SK-N-SH (cell line): ENCODE data around the gene TNK2. TPM values are rescaled to one million over a fixed set of nuclear protein-coding genes. Genes with fewer than 3 reads are reported as not detected.

Source experiments
- CTCF ChIA-PET: fragments of 300-600, 350-600 bp; formaldehyde crosslinking; extraction: SDS; loops from one replicate; lab custom pipeline; 2021; lab: Yijun Ruan, JAX
- POLR2A ChIA-PET: fragments of 350-600 bp; sonication (Branson Sonifier 250); formaldehyde crosslinking; extraction: SDS; loops from one replicate; lab custom pipeline; 2020; ENCODE audit warnings: antibody characterized with exemption, inconsistent platforms; lab: Yijun Ruan, JAX
- DNase-seq: peaks from one replicate; pipeline ENCODE4 v3.0.0; 2012
- H2AFZ ChIP-seq: fragments of 200-600 bp; sonication (generic); 2 replicates; pipeline ENCODE4 v1.8.1; 2016; ENCODE audit warnings: antibody characterized with exemption, mild to moderate bottlenecking, low read depth
- H3F3A ChIP-seq: fragments of 200-600 bp; sonication (generic); replicated peaks from 2 replicates; pipeline ENCODE3; 2016; ENCODE audit warnings: antibody characterized with exemption, mild to moderate bottlenecking; ENCODE audit not compliant: insufficient read depth
- H3K27ac ChIP-seq, 2 experiments: fragments of 200-500 bp in 1 of 2; fragments of 200-600 bp in 1 of 2; sonication (Bioruptor generic) in 1 of 2; sonication (generic), shearing (Covaris generic) in 1 of 2; 2 replicates each; pipeline versions ENCODE4 v1.5.1 to v1.6.1; 2014 to 2016; ENCODE audit warnings: low read depth in 2 of 2, inconsistent platforms in 1 of 2, low read length in 1 of 2, mild to moderate bottlenecking in 1 of 2, mixed read lengths in 1 of 2
- H3K27me3 ChIP-seq: fragments of 200-600 bp; sonication (generic), shearing (Covaris generic); 2 replicates; pipeline ENCODE4 v1.6.1; 2016; ENCODE audit warnings: mixed run types; ENCODE audit not compliant: insufficient read depth
- H3K36me3 ChIP-seq, 2 experiments: fragments of 200-500 bp in 1 of 2; fragments of 200-600 bp in 1 of 2; sonication (Bioruptor generic) in 1 of 2; sonication (generic) in 1 of 2; replicated peaks in 1 of 2; 2 replicates each; pipeline versions ENCODE3 to v1.5.1; 2014 to 2016; ENCODE audit warnings: low read length in 1 of 2, mild to moderate bottlenecking in 1 of 2; ENCODE audit not compliant: insufficient read depth in 2 of 2, control insufficient read depth in 1 of 2
- H3K4me1 ChIP-seq, 2 experiments: fragments of 200-500 bp in 1 of 2; fragments of 200-600 bp in 1 of 2; sonication (Bioruptor generic) in 1 of 2; sonication (generic), shearing (Covaris generic) in 1 of 2; 2 replicates each; pipeline versions ENCODE4 v1.5.1 to v1.6.1; 2014 to 2016; ENCODE audit warnings: low read depth in 1 of 2, low read length in 1 of 2, mixed run types in 1 of 2; ENCODE audit not compliant: insufficient read depth in 2 of 2, control insufficient read depth in 1 of 2
- H3K4me2 ChIP-seq: fragments of 200-600 bp; sonication (generic), shearing (Covaris generic); 2 replicates; pipeline ENCODE4 v1.6.1; 2017; ENCODE audit warnings: mixed run types
- H3K4me3 ChIP-seq, 2 experiments: fragments of 200-500 bp in 1 of 2; fragments of 200-600 bp in 1 of 2; sonication (Bioruptor generic) in 1 of 2; sonication (generic), shearing (Covaris generic) in 1 of 2; 2 replicates each; pipeline versions ENCODE4 v1.5.1 to v1.8.1; 2014 to 2016; ENCODE audit warnings: low read depth in 2 of 2, inconsistent platforms in 1 of 2, low read length in 1 of 2, mild to moderate bottlenecking in 1 of 2, mixed read lengths in 1 of 2, moderate library complexity in 1 of 2
- H3K79me2 ChIP-seq: fragments of 200-600 bp; sonication (generic); 2 replicates; pipeline ENCODE4 v1.8.1; 2017; ENCODE audit warnings: mild to moderate bottlenecking; ENCODE audit not compliant: insufficient read depth
- H3K9ac ChIP-seq: fragments of 200-600 bp; sonication (generic); 2 replicates; pipeline ENCODE4 v1.6.1; 2017; ENCODE audit warnings: mixed run types
- H3K9me2 ChIP-seq: fragments of 200-600 bp; sonication (generic); 2 replicates; pipeline ENCODE4 v1.6.1; 2017; ENCODE audit warnings: mixed run types
- H3K9me3 ChIP-seq: fragments of 200-600 bp; sonication (generic); 2 replicates; pipeline ENCODE4 v1.6.1; 2017; ENCODE audit warnings: mixed run types, mild to moderate bottlenecking, moderate library complexity
- H4K20me1 ChIP-seq: fragments of 200-600 bp; sonication (generic); 2 replicates; pipeline ENCODE4 v1.6.1; 2017; ENCODE audit warnings: mild to moderate bottlenecking, mixed run types; ENCODE audit not compliant: insufficient read depth
- CHD2 ChIP-seq: fragments of 150-350 bp; IDR thresholded peaks from 2 replicates; pipeline ENCODE4 v1.6.1; 2018; ENCODE audit warnings: low read length; ENCODE audit not compliant: partially characterized antibody
- EP300 ChIP-seq, 2 experiments: IDR thresholded peaks; 2 replicates each; pipeline versions ENCODE4 v1.4.0 to v1.6.1; 2012; ENCODE audit warnings: borderline replicate concordance in 1 of 2, low read depth in 1 of 2, low read length in 1 of 2
- FOSL2 ChIP-seq: IDR thresholded peaks from 2 replicates; pipeline ENCODE4 v1.4.0; 2012; ENCODE audit warnings: low read depth, mild to moderate bottlenecking, moderate library complexity, borderline replicate concordance
- FOXM1 ChIP-seq: IDR thresholded peaks from 2 replicates; pipeline ENCODE4 v1.4.0; 2012; ENCODE audit warnings: low read depth, mild to moderate bottlenecking
- MEF2A ChIP-seq: IDR thresholded peaks from 2 replicates; pipeline ENCODE4 v1.4.0; 2012; ENCODE audit warnings: low read depth, borderline replicate concordance
- NFIC ChIP-seq: IDR thresholded peaks from 2 replicates; pipeline ENCODE4 v1.4.0; 2012; ENCODE audit warnings: borderline replicate concordance
- POLR2AphosphoS5 ChIP-seq: IDR thresholded peaks from 2 replicates; pipeline ENCODE4 v1.6.1; 2012; ENCODE audit warnings: low read depth, low read length
- TAF1 ChIP-seq: IDR thresholded peaks from 2 replicates; pipeline ENCODE4 v1.6.1; 2012; ENCODE audit warnings: low read depth, mild to moderate bottlenecking, low read length, moderate library complexity, borderline replicate concordance
- TCF12 ChIP-seq: IDR thresholded peaks from 2 replicates; pipeline ENCODE4 v1.4.0; 2012
- USF2 ChIP-seq: fragments of 150-350 bp; IDR thresholded peaks from 2 replicates; pipeline ENCODE4 v1.6.1; 2017; ENCODE audit warnings: antibody characterized with exemption, low read length, low read depth, borderline replicate concordance
- WGBS: methylation state at CpG from one replicate; pipeline ENCODE4 v1.1.6; 2017; ENCODE audit warnings: low lambda C conversion rate; 5-methylcytosine and 5-hydroxymethylcytosine counted together
- polyA plus RNA-seq, 3 experiments: library from polyadenylated mRNA; depleted of rRNA; stranded (reverse); fragments of >200 nt; gene quantifications; 2 replicates each; pipeline ENCODE4 v1.2.3, GENCODE V29; 2012
- TF ChIP-seq, protein P1 (sequence below): IDR thresholded peaks from 2 replicates; pipeline ENCODE4 v1.4.0; 2012; ENCODE audit warnings: low read depth, borderline replicate concordance
- TF ChIP-seq, protein P2 (sequence below): IDR thresholded peaks from 2 replicates; pipeline ENCODE4; 2012

Gene TNK2
- polyA plus RNA-seq, 1 of the 3 experiments (the other 2 are of a cell fraction): 17.3 TPM

- DNase-seq: no peak
- ChIA-PET CTCF (interaction anchor here (1.2 to 3.3 kb wide), 3 partner anchors 11 to 19 kb away, joined by 4 to 21 read pairs (median 11); no protein-coding TSS in a partner anchor), POLR2A (no interaction called here)
- H3F3A ChIP-seq: no peaks in the 10 kb centered on the region
- TF ChIP-seq MEF2A (no peak), POLR2AphosphoS5 (no peak), EP300 (IDR thresholded peaks at IDR 0.05; ENCODE audit: borderline replicate concordance in 1 of 2, low read depth in 1 of 2, low read length in 1 of 2) (no peak), CHD2 (no peak), FOXM1 (no peak), TCF12 (no peak), TAF1 (no peak), NFIC (no peak)
- TF ChIP-seq, protein P1, sequence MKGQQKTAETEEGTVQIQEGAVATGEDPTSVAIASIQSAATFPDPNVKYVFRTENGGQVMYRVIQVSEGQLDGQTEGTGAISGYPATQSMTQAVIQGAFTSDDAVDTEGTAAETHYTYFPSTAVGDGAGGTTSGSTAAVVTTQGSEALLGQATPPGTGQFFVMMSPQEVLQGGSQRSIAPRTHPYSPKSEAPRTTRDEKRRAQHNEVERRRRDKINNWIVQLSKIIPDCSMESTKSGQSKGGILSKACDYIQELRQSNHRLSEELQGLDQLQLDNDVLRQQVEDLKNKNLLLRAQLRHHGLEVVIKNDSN: no peak
- TF ChIP-seq, protein P2, sequence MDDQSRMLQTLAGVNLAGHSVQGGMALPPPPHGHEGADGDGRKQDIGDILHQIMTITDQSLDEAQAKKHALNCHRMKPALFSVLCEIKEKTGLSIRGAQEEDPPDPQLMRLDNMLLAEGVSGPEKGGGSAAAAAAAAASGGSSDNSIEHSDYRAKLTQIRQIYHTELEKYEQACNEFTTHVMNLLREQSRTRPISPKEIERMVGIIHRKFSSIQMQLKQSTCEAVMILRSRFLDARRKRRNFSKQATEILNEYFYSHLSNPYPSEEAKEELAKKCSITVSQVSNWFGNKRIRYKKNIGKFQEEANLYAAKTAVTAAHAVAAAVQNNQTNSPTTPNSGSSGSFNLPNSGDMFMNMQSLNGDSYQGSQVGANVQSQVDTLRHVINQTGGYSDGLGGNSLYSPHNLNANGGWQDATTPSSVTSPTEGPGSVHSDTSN: no peak
- no peaks in the 10 kb centered on the region for H3K9me2 ChIP-seq
- WGBS: 97% methylated on average over 22 of the region's 35 CpGs
- H3K9me3 ChIP-seq: no peaks in the 10 kb centered on the region
- no peaks in the 10 kb centered on the region for H3K79me2 ChIP-seq
- no peak overlapping the region for H3K4me3 ChIP-seq
- no peak overlapping the region for H3K4me2 ChIP-seq
- H3K9ac ChIP-seq: no peak overlapping the region
- no peak overlapping the region for H2AFZ ChIP-seq
- H3K27ac ChIP-seq: no peak overlapping the region; a peak in 1 of 4 replicates
- no peaks in the 10 kb centered on the region for H3K27me3 ChIP-seq
- no peaks in the 10 kb centered on the region for H4K20me1 ChIP-seq
- peaks cover 3 to 46% of the 10 kb centered on the region in 2 experiments for H3K36me3 ChIP-seq
- H3K4me1 ChIP-seq: no peaks in the 10 kb centered on the region
Measured at GRCh38 chr3:195875482-195876236, 32.7 kb downstream of the TNK2 start.

- TF ChIP-seq USF2 (no peak), FOSL2 (peak; percentile 46)
- POLR2A ChIA-PET: no interaction called here
- H3K9ac ChIP-seq: no peak overlapping the region; the same call in 1 of the 2 replicates
- 0 out of 2 replicates have a peak overlapping the region, but pooled peaks have one; percentile 3 for H3K4me2 ChIP-seq
- no peaks in the 10 kb centered on the region for H3K9me2 ChIP-seq
- H3K27me3 ChIP-seq: no peaks in the 10 kb centered on the region
- no peaks in the 10 kb centered on the region for H3K9me3 ChIP-seq
- WGBS: 56% methylated on average over 17 of the region's 26 CpGs
- no peaks in the 10 kb centered on the region for H3F3A ChIP-seq
- H4K20me1 ChIP-seq: no peaks in the 10 kb centered on the region
- no peaks in the 10 kb centered on the region for H3K79me2 ChIP-seq
- no peak for DNase-seq
- H2AFZ ChIP-seq: no peak overlapping the region
- H3K4me1 ChIP-seq: no peaks in the 10 kb centered on the region
- H3K27ac ChIP-seq: peak overlapping the region in 1 of 2 experiments; percentile 27; a peak in 1 of 4 replicates
- CTCF ChIA-PET: interaction anchor here (2.2 to 2.9 kb wide), 2 partner anchors 15 to 21 kb away, joined by 11 read pairs; no protein-coding TSS in a partner anchor
- H3K36me3 ChIP-seq: peaks cover 0 to 52% of the 10 kb centered on the region in 2 experiments
- no peak overlapping the region for H3K4me3 ChIP-seq
Measured at GRCh38 chr3:195873971-195874370, 34.4 kb downstream of the TNK2 start.
